HuH-7 (cell line): ENCODE results near the gene SPSB1.

Experiments
- DNase-seq: peaks from one replicate; pipeline ENCODE4 v3.0.0; 2011; ENCODE audit warnings: low spot score

Gene SPSB1

DNA sequence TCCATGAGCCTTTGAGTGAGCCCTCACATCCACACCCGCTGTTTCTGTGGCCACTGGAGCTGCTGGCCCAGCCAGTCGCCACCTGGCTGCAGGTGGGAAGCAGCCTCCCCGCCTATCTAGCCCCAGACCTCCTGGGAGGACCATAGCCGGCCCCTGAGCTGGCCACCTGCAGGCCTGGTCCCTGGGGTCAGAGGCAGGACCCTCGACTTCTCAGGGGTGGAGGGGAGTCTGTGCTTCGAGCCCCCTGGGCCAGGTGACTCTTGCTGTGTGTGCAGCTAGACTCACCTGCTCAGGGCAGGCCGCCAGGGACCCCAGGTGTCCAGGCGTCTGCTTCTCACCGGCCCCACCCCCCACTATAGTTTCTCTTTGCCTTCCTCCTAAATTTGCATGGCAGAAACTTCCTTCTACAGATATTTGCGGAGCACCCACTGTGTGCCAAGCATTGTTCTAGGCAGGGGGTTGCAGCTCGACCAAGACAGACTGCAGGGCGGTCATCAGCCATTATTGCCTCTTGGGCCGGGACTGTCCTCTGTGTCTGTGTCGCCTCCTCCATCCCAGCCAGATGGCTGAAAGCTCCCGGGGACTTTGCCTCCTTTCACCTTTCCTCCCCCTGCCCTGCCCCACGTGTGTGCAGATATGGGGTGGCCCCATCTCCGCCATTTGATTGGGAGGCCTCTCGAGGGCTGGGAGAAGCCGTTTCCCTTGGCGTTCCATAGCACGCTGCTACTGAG is 27.3 kb downstream of the SPSB1 start:
- no peak for DNase-seq

- no peak for DNase-seq
Measured at GRCh38 chr1:9320520-9321479, 28.1 kb downstream of the SPSB1 start.

GRCh38 chr1:9321480-9321849 is 28.8 kb downstream of the SPSB1 start:
- no peak for DNase-seq

- DNase-seq = no peak
Measured at GRCh38 chr1:9321986-9322660, 29.4 kb downstream of the SPSB1 start.

GRCh38 chr1:9322661-9323244 is 30.1 kb downstream of the SPSB1 start:
- DNase-seq = no peak

GRCh38 chr1:9324246-9325096 is 31.8 kb downstream of the SPSB1 start:
- no peak for DNase-seq

GRCh38 chr1:9326596-9326995 is 33.9 kb downstream of the SPSB1 start:
- no peak for DNase-seq

- no peak for DNase-seq
Measured at GRCh38 chr1:9328201-9328600, 35.5 kb downstream of the SPSB1 start.

GRCh38 chr1:9328715-9329114 is 36.0 kb downstream of the SPSB1 start:
- no peak for DNase-seq

DNA sequence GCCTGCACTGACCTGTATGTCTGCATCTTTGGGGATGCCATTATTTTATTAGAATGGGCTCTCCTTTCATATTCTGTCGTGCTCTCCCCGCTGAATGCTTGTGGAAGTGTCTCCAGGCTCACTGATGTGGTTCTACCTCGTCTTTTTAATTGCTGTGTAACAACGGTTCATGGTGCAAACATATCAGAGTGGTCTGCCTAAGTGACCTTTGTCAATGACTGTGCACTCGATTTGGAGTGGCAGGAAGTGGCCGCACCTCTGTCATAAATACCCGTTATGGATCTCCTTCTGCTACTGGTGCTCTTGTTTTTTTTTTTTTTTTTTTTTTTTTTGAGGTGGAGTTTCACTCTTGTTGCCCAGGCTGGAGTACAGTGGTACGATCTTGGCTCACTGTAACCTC is 38.3 kb downstream of the SPSB1 start:
- peak; percentile 61 for DNase-seq

DNA sequence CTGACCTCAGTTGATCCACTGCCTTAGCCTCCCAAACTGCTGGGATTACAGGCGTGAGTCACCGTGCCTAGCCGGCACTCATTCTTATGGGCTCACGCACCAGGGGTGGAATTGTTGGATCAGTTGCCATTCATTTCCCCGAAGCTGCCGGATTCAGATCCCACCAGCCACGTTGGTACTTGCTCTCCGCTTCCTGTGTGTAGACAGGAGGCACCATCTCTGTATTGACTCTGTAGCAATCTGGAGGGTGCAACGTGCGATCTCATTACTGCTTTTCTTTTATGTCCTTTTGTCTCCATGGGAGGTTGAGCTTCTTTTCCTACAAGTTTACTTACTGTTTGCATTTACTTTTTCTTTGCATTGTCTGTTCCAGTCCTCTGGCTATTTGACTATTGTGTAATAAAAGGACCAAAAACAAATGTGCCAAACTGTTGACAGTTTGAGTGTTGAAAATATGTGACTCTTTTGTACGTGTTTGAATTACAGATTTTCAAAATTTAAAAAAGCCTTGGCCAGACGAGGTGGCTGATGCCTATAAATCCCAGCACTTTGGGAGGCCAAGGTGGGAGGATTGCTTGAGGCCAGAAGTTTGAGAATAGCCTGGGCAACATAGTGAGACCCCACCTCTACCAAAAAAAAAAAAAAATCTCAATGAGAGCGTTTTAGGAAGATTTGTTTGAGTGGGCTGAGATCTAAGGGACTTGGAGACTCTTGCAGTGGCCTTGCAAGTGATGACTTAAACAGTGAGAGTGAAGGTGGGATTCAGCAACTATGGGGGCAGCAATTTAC is 39.1 kb downstream of the SPSB1 start:
- no peak for DNase-seq

DNA sequence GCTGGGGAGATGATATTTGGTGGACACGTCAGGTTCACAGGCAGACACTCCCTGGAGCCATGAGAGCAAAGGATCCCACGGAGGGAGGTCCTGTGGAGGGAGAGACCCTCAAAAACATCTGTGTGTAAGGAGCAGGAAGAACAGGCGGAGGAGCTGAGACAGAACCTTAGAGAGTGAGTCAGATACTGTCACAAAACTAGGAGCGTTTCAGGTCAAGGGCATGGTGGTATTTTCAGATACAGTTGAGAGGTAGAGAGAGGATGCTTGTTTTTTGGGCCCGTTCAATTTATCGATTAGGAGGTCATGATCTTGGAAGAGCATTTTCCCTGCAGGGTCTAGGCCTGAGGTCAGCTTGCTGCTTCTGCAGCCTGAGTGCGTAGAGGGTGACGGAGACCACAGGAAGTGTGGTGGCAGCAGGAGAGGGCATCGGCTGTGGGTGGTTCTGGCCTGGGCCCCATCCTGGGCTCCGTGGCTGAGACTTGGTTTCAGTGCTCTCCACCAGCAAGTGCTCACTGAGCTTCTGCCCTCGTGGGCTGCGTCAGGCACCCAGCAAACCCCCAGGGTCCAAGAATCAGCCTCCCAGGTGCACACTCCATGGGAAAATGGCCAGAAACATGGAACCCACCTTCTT is 39.9 kb downstream of the SPSB1 start:
- DNase-seq = no peak

- peak; percentile 40 for DNase-seq
Measured at GRCh38 chr1:9338397-9339246, 45.9 kb downstream of the SPSB1 start.

GRCh38 chr1:9340172-9340854 is 47.6 kb downstream of the SPSB1 start:
- no peak for DNase-seq

- DNase-seq = no peak
Measured at GRCh38 chr1:9340864-9341263, 48.2 kb downstream of the SPSB1 start.

DNA sequence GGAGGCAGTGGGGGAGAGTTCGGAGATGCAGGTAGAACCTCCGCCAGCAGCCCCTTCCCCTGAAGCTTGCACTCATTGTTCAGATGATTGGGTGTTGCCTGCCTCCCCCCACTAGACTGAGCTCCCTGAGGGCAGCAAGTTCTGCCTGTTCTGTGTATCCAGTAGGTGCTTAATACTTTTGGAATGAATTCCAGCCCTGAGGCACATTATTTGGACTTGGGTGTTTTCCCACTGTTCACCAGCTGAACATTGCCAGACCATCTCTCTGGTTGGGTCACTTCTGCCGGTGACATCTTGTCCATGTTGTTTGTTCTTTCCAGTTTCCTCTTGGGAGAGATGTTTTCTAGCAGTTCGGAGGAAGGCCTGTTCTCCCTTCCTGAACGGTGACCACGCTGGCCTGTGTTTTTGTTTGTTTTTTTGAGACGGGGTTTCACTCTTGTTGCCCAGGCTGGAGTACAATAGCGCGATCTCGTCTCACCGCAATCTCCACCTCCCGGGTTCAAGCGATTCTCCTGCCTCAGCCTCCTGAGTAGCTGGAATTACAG is 48.7 kb downstream of the SPSB1 start:
- no peak for DNase-seq

DNA sequence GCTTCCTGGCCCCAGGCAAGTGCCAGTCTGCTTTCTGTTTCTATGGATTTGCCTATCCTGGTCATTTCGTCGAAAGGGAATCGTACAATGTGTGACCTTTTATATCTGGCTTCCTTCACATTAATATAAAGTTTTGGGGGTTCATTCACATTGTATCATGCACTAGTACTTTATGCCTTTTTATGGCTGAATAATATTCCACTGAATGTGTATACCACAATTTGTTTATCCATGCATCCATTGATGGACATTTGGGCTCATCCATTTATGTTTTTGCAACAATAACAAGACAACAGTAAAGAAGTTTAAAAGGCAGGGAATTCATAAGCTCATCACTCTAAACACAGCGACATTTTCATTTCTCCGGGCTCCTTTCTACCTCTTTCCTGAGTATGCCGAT is 50.6 kb downstream of the SPSB1 start:
- no peak for DNase-seq
